NCI-H446 (cell line): ENCODE measurements around the gene MGME1.
A peak's percentile ranks its signal among the peaks of the same experiment; 100 is the strongest.
"Not testable (repeated sequence)": the region's sequence is repeated elsewhere in the genome, so short reads cannot be mapped to it uniquely, and the experiment has no call there.

Experiments used
- DNase-seq, 2 experiments: peaks; one replicate each; lab custom pipeline; 2025; lab: John Stamatoyannopoulos, UW

MGME1 gene

DNA sequence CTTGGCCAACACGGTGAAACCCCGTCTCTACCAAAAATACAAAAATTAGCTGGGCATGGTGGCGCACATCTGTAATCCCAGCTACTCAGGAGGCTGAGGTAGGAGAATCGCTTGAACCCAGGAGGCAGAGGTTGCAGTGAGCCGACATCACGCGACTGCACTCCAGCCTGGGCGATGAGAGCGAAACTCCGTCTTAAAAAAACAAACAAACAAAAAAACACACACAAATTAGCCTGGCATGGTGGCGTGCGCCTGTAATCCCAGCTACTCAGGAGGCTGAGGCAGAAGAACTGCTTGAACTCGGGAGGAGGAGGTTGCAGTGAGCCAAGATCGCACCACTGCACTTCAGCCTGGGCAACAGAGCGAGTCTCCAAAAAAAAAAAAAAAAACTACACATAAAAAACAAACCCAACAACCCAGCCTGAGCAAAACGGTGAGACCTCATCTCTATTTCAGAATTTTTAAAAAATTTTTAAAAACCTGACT, 8.4 kb upstream of the MGME1 start:
- DNase-seq, result not testable (repeated sequence)

- DNase-seq, result no peak
Observed at GRCh38 chr20:17960927-17961586, 7.8 kb upstream of the MGME1 start.

DNA sequence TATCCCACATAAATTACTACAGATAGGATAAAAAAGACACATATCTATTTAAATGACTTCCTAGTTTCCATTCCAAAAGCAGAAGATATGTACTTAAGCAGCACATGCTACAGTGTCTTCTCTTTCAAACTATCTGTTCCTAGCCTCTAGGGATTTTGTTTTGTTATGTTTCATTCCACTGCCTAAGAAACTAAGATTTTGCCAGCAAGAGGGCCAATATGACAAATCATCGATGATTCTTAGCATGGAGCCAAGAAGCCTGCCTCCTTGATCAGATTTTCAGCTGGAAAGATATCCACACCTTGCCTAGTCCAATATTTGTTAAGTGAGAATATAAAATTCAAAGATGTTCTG, 7.3 kb upstream of the MGME1 start:
- no peak for DNase-seq

DNA sequence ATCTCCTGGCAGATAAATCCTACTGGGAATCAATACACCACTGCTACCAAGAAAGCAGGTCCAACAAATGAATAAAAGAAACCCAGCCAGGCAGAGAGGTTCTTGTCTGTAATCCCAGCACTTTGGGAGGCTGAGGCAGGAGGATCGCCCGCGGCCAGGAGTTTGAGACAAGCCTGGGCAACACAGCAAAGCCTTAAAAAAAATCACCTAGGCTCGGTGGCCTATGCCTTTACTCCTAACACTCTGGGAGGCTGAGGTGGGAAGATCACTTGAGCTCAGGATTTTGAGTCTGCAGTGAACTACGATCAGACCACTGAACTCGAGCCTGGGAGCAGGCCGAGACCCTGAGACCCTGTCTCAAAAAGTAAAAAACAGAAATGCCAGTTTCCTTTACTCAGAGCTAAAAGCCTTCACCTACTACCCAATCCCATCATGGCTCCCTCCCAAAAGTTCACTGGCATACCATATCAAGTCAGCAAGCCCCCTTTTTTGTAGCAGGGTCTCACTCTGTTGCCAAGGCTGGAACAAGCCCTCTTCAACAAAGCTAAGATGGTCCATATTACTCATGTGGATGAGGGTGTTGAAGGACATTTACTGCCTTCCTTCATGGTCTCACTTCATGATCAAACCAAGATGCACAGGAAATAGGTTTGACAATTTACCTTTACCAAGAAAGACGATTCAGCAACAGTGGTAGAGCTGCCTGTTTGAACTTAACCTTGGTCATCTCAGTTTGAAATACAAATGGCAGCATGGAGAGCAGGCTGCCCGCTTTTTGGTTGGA, 5.5 kb upstream of the MGME1 start:
- no peak for DNase-seq

- DNase-seq, result no peak
Observed at GRCh38 chr20:17964073-17964472, 4.7 kb upstream of the MGME1 start.

DNA sequence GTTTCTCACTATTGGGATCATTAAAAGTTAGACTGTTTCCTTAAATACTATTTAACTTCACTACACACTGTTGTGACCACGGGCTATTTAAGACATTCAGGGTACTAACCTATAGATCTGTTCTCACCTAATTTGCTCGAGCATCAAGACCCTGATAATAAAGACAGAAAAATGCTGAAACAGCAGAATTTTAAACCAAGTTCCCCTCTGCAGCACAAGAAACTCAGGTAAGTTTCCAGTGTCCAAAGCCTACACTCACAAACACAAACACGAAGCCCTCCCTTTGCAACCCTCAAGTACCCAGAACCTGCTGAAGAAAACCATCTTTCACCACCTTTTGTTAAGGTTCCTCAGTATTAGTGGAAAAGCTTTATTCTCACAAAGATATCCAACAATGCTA, 4.2 kb upstream of the MGME1 start:
- no peak for DNase-seq

DNA sequence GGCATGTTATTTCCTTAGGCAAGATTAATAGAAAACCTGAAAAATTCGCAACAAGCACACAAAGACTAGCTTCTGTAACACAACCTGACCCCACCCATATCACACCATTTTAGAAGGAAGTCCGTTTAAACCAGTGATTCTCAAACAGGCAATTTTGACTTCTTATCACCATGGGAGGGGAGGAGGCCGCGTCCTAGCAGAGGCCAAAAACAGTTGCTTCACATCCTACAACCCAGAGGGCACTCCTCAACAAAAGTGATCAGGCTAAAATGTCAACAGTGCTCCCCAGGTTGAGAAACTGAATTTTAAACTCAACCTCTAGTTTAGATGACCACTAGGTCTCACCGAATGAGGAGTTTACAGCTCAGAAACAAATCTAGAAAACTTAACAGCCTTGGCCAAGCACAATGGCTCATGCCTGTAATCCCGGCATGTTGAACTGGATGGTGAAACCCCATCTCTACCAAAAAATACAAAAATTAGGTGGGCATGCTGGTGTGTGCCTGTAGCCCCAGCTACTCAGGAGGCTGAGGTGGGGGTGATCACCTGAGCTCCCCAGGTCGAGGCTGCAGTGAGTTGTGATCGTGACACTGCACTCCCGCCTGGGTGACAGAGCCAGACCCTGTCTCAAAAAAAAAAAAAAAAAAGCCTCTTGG, 3.6 kb upstream of the MGME1 start:
- DNase-seq, result no peak

GRCh38 chr20:17966432-17967310, 2.1 kb upstream of the MGME1 start:
- peak in 1 of 2 experiments; percentile 29 for DNase-seq

- DNase-seq, result peak in 1 of 2 experiments; percentile 65
Observed at GRCh38 chr20:17967521-17968365, 1.1 kb upstream of the MGME1 start.

GRCh38 chr20:17969278-17969883, 563 bp downstream of the MGME1 start:
- DNase-seq, result peak in 1 of 2 experiments; percentile 63

GRCh38 chr20:17969884-17970409, 1.1 kb downstream of the MGME1 start:
- no peak for DNase-seq

- DNase-seq, result peak in 1 of 2 experiments; percentile 16
Observed at GRCh38 chr20:17971300-17972013, 2.6 kb downstream of the MGME1 start.

DNA sequence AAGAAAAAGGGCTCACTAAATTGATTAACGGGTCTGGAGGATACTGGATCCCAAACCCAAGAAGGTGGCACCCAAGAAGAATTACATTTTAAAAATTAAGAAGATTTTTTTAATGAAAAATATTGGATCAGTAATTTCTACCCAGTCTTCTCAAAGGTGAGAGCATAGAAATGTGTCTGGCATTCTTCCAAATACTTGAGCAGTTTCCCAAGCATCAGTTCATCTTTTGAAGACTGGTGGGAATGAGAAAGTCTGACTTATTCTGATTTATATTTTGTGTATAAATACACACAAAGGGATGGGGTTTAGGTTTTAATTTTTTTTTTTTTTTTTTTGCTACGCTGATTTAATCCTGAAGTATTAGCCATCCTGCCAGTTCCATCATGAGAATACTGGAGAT, 3.3 kb downstream of the MGME1 start:
- DNase-seq, result peak in 1 of 2 experiments; percentile 32

- DNase-seq, result no peak
Observed at GRCh38 chr20:17976305-17976704, 7.5 kb downstream of the MGME1 start.

GRCh38 chr20:17985388-17986018, 16.7 kb downstream of the MGME1 start:
- DNase-seq, result no peak

DNA sequence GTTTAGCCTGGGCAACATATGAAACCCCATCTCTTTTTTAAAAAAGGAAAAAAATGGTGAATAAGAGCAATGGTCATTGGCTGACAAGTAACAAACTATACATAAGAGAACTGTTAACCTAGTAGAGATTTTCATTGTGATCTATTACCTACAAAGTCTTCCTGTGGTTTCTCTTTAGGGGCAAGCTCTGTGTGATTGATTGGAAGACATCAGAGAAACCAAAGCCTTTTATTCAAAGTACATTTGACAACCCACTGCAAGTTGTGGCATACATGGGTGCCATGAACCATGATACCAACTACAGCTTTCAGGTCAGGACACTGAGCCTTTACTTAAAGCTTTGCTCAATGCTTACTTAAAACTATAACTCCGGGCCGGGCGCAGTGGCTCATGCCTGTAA, 19.2 kb downstream of the MGME1 start:
- no peak for DNase-seq

- no peak for DNase-seq
Observed at GRCh38 chr20:17990278-17990972, 21.6 kb downstream of the MGME1 start.

- DNase-seq, result no peak
Observed at GRCh38 chr20:17992224-17992637, 23.4 kb downstream of the MGME1 start.
